ENCODE measurements around the gene DMWD. TPM values are rescaled to one million over a fixed set of nuclear protein-coding genes. Genes with fewer than 3 reads are reported as not detected.

The DMWD gene
- total RNA-seq, 1 donor from 2014 or later = 31.2 TPM

- H3K4me3 ChIP-seq = no peak overlapping the region
- H3K27ac ChIP-seq = no peak overlapping the region
- TF ChIP-seq CTCF (IDR thresholded peaks at IDR 0.05) (no peak), POLR2A (IDR thresholded peaks at IDR 0.05) (no peak), POLR2AphosphoS5 (IDR thresholded peaks at IDR 0.05; ENCODE audit: insufficient read depth in 1 of 2, low read depth in 1 of 2) (no peak)
- no peaks in the 10 kb centered on the region for H3K9me3 ChIP-seq
- no peak for DNase-seq (ENCODE audit: extremely low spot score in 2 of 2)
- intact Hi-C loops (cut with DNase I) = no loop called here
- H3K4me1 ChIP-seq = no peaks in the 10 kb centered on the region
- no peaks in the 10 kb centered on the region for H3K27me3 ChIP-seq
- peaks cover 0 to 65% of the 10 kb centered on the region in 2 donors for H3K36me3 ChIP-seq
Observed at GRCh38 chr19:45824531-45825262, 32.1 kb upstream of the DMWD start.

- Histone ChIP-seq H3K4me3 (no peak overlapping the region), H3K27ac (no peak overlapping the region), H3K36me3 (peaks cover 0 to 59% of the 10 kb centered on the region in 2 donors), H3K4me1 (no peaks in the 10 kb centered on the region), H3K27me3 (no peaks in the 10 kb centered on the region), H3K9me3 (no peaks in the 10 kb centered on the region)
- TF ChIP-seq POLR2AphosphoS5 (IDR thresholded peaks at IDR 0.05; ENCODE audit: insufficient read depth in 1 of 2, low read depth in 1 of 2) (no peak), POLR2A (IDR thresholded peaks at IDR 0.05) (no peak), CTCF (IDR thresholded peaks at IDR 0.05) (no peak)
- no peak for DNase-seq (ENCODE audit: extremely low spot score in 2 of 2)
- intact Hi-C loops (cut with DNase I) = no loop called here
Observed at GRCh38 chr19:45824041-45824471, 31.4 kb upstream of the DMWD start.

- no peak overlapping the region for H3K4me3 ChIP-seq
- no peaks in the 10 kb centered on the region for H3K4me1 ChIP-seq
- H3K27ac ChIP-seq = no peak overlapping the region
- no peak for DNase-seq (ENCODE audit: extremely low spot score in 2 of 2)
- intact Hi-C loops (cut with DNase I) = no loop called here
- no peaks in the 10 kb centered on the region for H3K27me3 ChIP-seq
- no peaks in the 10 kb centered on the region for H3K9me3 ChIP-seq
- H3K36me3 ChIP-seq = peaks cover 0 to 50% of the 10 kb centered on the region in 2 donors
- TF ChIP-seq POLR2A (IDR thresholded peaks at IDR 0.05) = no peak
- TF ChIP-seq POLR2AphosphoS5 (IDR thresholded peaks at IDR 0.05; ENCODE audit: insufficient read depth in 1 of 2, low read depth in 1 of 2) = no peak
- TF ChIP-seq CTCF (IDR thresholded peaks at IDR 0.05) = no peak
Observed at GRCh38 chr19:45823182-45823581, 30.5 kb upstream of the DMWD start.

- H3K27me3 ChIP-seq = no peaks in the 10 kb centered on the region
- H3K27ac ChIP-seq = no peak overlapping the region
- no peaks in the 10 kb centered on the region for H3K4me1 ChIP-seq
- TF ChIP-seq CTCF (IDR thresholded peaks at IDR 0.05) = no peak
- no peak for TF ChIP-seq POLR2AphosphoS5 (IDR thresholded peaks at IDR 0.05; ENCODE audit: insufficient read depth in 1 of 2, low read depth in 1 of 2)
- TF ChIP-seq POLR2A (IDR thresholded peaks at IDR 0.05) = no peak
- intact Hi-C loops (cut with DNase I) = no loop called here
- H3K4me3 ChIP-seq = no peak overlapping the region
- H3K36me3 ChIP-seq = peaks cover 0 to 46% of the 10 kb centered on the region in 2 donors
- H3K9me3 ChIP-seq = no peaks in the 10 kb centered on the region
- DNase-seq (ENCODE audit: extremely low spot score in 2 of 2) = no peak
Observed at GRCh38 chr19:45822716-45823115, 30.1 kb upstream of the DMWD start.

- Histone ChIP-seq H3K4me1 (peaks cover 5% of the 10 kb centered on the region), H3K9me3 (no peaks in the 10 kb centered on the region), H3K27me3 (no peaks in the 10 kb centered on the region), H3K4me3 (no peak overlapping the region), H3K36me3 (peaks cover 0 to 35% of the 10 kb centered on the region in 2 donors), H3K27ac (no peak overlapping the region)
- no peak for TF ChIP-seq CTCF (IDR thresholded peaks at IDR 0.05)
- TF ChIP-seq POLR2AphosphoS5 (IDR thresholded peaks at IDR 0.05; ENCODE audit: insufficient read depth in 1 of 2, low read depth in 1 of 2) = no peak
- no peak for TF ChIP-seq POLR2A (IDR thresholded peaks at IDR 0.05)
- intact Hi-C loops (cut with DNase I) = no loop called here
- DNase-seq (ENCODE audit: extremely low spot score in 2 of 2) = no peak
Observed at GRCh38 chr19:45821570-45821969, 28.9 kb upstream of the DMWD start.

Data from vagina (tissue), 2 donors.